Vagina (tissue), 2 donors: Measurements from ENCODE around the gene ACSS1.

Experiments
- POLR2AphosphoS5 ChIP-seq, 2 donors: sonication (generic); formaldehyde crosslinking; IDR thresholded peaks; one replicate each; pipeline ENCODE4 v1.9.0; 2017; ENCODE audit warnings: antibody characterized with exemption in 2 of 2, mild to moderate bottlenecking in 2 of 2, low read depth in 1 of 2; ENCODE audit not compliant: insufficient read depth in 1 of 2
- TF ChIP-seq, protein P1 (sequence below), 3 experiments: fragments of 450-650 bp in 2 of 3; fragments of 200-600 bp in 1 of 3; sonication (generic) in 1 of 3; IDR thresholded peaks; one replicate each; pipeline ENCODE4 v1.5.1; 2017 to 2019; ENCODE audit warnings: antibody characterized with exemption in 3 of 3, mild to moderate bottlenecking in 2 of 3, moderate library complexity in 2 of 3

DNA sequence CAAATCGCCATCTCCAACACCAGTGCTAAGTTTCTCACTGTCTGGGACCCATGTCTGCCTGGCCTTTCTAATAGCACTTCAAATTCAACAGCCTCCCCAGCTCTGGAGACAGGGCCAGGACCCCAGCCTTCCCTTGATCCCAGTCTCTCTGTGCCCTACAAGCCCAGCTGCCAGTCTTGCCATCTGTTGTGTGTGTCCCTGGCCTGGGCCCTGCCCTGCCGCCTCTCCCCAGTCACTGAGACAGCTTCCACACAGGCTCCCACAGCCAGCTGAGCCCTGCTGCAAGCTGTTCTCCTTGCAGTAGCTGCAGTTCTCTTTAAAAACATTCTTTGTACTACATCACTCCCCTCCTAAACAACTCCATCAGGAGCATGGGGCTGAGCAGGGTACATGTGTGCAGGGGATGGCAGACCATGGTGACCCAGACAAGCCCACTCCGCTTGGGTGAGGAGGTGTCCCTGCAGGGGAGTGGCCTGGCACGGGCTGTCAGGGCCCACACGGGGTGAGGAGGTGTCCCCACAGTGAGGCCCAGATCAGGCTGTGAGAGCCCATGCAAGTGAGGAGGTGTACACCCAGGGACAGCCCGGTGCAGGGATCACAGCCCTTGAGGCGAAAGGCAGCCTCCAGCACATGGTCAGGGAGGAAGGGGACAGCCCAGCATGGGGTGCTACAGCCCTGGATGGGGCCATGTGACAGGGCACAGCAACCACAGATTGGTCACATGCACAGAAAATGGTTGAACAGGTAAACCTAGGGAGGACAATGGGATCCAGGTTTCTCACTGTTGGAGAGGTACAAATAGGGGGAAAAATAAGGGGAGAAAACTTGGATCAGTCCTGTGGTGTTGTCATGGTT is 92.6 kb downstream of the ACSS1 start:
- TF ChIP-seq, protein P1, sequence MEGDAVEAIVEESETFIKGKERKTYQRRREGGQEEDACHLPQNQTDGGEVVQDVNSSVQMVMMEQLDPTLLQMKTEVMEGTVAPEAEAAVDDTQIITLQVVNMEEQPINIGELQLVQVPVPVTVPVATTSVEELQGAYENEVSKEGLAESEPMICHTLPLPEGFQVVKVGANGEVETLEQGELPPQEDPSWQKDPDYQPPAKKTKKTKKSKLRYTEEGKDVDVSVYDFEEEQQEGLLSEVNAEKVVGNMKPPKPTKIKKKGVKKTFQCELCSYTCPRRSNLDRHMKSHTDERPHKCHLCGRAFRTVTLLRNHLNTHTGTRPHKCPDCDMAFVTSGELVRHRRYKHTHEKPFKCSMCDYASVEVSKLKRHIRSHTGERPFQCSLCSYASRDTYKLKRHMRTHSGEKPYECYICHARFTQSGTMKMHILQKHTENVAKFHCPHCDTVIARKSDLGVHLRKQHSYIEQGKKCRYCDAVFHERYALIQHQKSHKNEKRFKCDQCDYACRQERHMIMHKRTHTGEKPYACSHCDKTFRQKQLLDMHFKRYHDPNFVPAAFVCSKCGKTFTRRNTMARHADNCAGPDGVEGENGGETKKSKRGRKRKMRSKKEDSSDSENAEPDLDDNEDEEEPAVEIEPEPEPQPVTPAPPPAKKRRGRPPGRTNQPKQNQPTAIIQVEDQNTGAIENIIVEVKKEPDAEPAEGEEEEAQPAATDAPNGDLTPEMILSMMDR (IDR thresholded peaks at IDR 0.05), result no peak
- no peak for TF ChIP-seq POLR2AphosphoS5 (IDR thresholded peaks at IDR 0.05; ENCODE audit: insufficient read depth in 1 of 2, low read depth in 1 of 2)
